ENCODE data around the gene GPC6. TPM values are rescaled to one million over a fixed set of nuclear protein-coding genes. Genes with fewer than 3 reads are reported as not detected.

Gene GPC6
- total RNA-seq, 1 donor: 77.8 TPM

DNA sequence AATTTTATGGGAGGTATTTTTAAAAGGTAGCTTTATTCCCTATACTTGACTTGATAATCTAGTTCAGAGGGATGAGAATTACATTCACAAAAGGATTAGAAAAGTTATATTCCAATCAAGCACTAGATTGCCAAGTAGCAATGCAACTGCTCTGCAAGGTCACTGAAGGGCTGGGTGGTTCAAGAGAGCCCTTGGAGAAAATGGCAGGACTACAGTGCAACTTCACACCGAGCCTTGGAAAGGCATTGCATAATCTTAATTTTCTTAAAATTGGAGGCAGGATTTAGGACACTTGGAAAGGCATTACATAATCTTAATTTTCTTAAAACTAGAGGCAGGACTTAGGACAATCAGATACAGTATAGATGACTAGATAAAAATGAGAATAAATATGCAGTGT is 936.9 kb downstream of the GPC6 start:
- no peaks in the 10 kb centered on the region for H3K27me3 ChIP-seq (ENCODE audit: insufficient read depth, low read length)
- H3K4me2 ChIP-seq (ENCODE audit: insufficient read depth, low read length): no peak overlapping the region
- H4K20me1 ChIP-seq (ENCODE audit: insufficient read depth, low read length): no peaks in the 10 kb centered on the region
- no peaks in the 10 kb centered on the region for H3K36me3 ChIP-seq (ENCODE audit: insufficient read depth, low read length)
- no peaks in the 10 kb centered on the region for H3K9me3 ChIP-seq (ENCODE audit: low read depth, low read length)
- H2AFZ ChIP-seq (ENCODE audit: low read length): no peak overlapping the region
- no peak overlapping the region for H3K4me3 ChIP-seq (ENCODE audit: insufficient read depth, low read length)
- no peak for DNase-seq (ENCODE audit: insufficient read length, low spot score, missing footprints)
- H3K79me2 ChIP-seq (ENCODE audit: insufficient read depth, low read length): no peaks in the 10 kb centered on the region
- TF ChIP-seq, protein P1, sequence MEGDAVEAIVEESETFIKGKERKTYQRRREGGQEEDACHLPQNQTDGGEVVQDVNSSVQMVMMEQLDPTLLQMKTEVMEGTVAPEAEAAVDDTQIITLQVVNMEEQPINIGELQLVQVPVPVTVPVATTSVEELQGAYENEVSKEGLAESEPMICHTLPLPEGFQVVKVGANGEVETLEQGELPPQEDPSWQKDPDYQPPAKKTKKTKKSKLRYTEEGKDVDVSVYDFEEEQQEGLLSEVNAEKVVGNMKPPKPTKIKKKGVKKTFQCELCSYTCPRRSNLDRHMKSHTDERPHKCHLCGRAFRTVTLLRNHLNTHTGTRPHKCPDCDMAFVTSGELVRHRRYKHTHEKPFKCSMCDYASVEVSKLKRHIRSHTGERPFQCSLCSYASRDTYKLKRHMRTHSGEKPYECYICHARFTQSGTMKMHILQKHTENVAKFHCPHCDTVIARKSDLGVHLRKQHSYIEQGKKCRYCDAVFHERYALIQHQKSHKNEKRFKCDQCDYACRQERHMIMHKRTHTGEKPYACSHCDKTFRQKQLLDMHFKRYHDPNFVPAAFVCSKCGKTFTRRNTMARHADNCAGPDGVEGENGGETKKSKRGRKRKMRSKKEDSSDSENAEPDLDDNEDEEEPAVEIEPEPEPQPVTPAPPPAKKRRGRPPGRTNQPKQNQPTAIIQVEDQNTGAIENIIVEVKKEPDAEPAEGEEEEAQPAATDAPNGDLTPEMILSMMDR (IDR thresholded peaks at IDR 0.05; ENCODE audit: extremely low read depth, low read depth, low read length): no peak
- no peaks in the 10 kb centered on the region for H3K4me1 ChIP-seq (ENCODE audit: insufficient read depth, low read length)
- no peak overlapping the region for H3K27ac ChIP-seq (ENCODE audit: low read depth, low read length)

DNA sequence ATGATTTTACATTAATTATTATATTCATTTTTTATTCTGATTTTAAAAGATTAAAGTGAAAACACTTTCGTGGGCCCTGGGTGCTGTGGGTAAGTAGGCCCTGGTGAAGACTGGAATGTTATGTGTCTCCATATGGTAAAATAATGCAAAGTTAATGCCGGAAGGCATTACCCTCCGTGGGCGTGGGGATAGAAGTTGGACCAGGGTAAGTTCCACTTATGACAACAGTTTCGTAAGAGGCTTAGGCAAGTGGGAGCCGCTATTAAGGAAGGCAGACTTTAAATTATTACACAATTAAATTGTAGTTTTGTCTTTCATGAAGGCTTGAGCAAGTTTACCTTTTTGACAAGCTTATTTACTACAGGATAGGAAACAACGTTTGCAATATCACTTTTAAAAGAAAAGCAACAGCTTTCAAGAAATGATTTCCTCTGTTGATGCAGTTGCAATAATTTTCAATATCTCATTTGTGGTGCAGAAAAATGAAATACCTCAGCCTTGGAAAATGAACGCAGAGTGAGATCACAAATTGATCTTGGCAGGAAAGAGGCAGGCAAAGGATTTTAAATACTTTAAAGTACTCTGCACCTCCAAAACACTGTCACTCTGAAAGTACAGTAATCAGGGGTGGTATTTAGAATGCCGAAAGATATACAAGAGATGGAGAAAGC is 942.3 kb downstream of the GPC6 start:
- peak overlapping the region; percentile 41 for H3K4me2 ChIP-seq (ENCODE audit: insufficient read depth, low read length)
- peak overlapping the region; percentile 74 for H3K27ac ChIP-seq (ENCODE audit: low read depth, low read length)
- no peaks in the 10 kb centered on the region for H3K27me3 ChIP-seq (ENCODE audit: insufficient read depth, low read length)
- H3K9me3 ChIP-seq (ENCODE audit: low read depth, low read length): no peaks in the 10 kb centered on the region
- H4K20me1 ChIP-seq (ENCODE audit: insufficient read depth, low read length): no peaks in the 10 kb centered on the region
- peaks cover 37% of the 10 kb centered on the region for H3K4me1 ChIP-seq (ENCODE audit: insufficient read depth, low read length)
- TF ChIP-seq, protein P1 (IDR thresholded peaks at IDR 0.05; ENCODE audit: extremely low read depth, low read depth, low read length): no peak
- H3K4me3 ChIP-seq (ENCODE audit: insufficient read depth, low read length): peak overlapping the region; percentile 8
- no peak overlapping the region for H2AFZ ChIP-seq (ENCODE audit: low read length)
- no peaks in the 10 kb centered on the region for H3K36me3 ChIP-seq (ENCODE audit: insufficient read depth, low read length)
- peak; percentile 38 for DNase-seq (ENCODE audit: insufficient read length, low spot score, missing footprints)
- no peaks in the 10 kb centered on the region for H3K79me2 ChIP-seq (ENCODE audit: insufficient read depth, low read length)

DNA sequence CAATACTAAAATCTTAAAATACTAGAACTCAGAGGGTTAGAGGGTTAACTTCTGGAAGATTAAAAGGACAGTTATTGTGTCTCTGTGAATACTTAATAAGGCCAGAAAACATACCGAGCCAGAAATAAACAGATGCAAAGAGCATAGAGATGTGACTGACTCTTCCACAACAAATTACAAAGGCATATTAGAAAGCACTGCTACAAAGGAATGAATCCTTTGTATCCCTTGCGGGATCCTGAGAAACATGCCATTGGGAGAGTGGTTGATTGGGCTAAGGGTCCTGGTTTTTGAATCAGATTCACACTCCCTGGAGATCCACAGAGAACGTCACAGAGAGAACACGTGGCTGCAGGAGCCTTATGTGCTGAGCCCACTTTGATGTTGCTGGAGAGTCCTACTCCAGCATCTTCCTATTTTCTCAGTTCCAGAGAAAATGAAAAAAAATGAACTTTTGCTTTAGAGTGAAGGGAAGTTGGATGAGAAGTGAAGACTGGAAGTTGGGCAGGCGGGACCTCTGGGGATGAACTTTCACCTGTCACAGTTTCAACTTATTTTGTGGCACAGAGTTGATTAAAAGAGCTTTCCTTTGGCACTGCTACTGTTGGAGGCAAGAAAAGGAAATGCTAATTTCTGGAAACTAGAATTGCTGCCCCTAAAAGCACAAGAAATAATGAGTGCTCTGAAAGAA is 943.0 kb downstream of the GPC6 start:
- DNase-seq (ENCODE audit: insufficient read length, low spot score, missing footprints): no peak
- Histone ChIP-seq H3K36me3 (ENCODE audit: insufficient read depth, low read length) (no peaks in the 10 kb centered on the region), H3K4me2 (ENCODE audit: insufficient read depth, low read length) (peak overlapping the region; percentile 41), H3K27me3 (ENCODE audit: insufficient read depth, low read length) (no peaks in the 10 kb centered on the region), H3K4me3 (ENCODE audit: insufficient read depth, low read length) (peak overlapping the region; percentile 30), H3K27ac (ENCODE audit: low read depth, low read length) (peak overlapping the region; percentile 74), H3K79me2 (ENCODE audit: insufficient read depth, low read length) (no peaks in the 10 kb centered on the region), H3K9me3 (ENCODE audit: low read depth, low read length) (no peaks in the 10 kb centered on the region), H3K4me1 (ENCODE audit: insufficient read depth, low read length) (peaks cover 42% of the 10 kb centered on the region), H2AFZ (ENCODE audit: low read length) (peak overlapping the region; percentile 39), H4K20me1 (ENCODE audit: insufficient read depth, low read length) (no peaks in the 10 kb centered on the region)
- TF ChIP-seq, protein P1 (IDR thresholded peaks at IDR 0.05; ENCODE audit: extremely low read depth, low read depth, low read length): no peak

DNA sequence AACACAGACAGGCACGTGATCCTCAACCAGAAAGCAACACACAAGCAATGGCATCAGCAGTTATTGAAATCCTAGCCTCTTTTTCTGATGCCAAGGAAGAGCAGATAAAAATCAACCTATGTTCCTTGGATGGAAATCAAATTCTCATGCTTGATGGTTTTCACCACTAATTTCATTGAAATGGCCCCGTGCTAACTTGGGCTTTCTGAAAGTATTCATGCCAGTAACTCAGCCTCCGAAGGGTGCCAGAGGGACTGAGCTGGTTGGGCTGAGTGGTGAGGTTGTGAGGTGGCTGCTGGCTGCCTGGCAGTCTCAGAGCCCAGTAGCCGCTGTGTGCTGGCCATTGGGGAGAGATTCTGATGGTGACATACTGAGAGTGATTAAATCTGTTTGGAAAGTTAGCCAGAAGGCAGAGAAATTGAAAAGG is 943.6 kb downstream of the GPC6 start:
- Histone ChIP-seq H3K79me2 (ENCODE audit: insufficient read depth, low read length) (no peaks in the 10 kb centered on the region), H3K9me3 (ENCODE audit: low read depth, low read length) (no peaks in the 10 kb centered on the region), H3K4me3 (ENCODE audit: insufficient read depth, low read length) (peak overlapping the region; percentile 30), H3K27me3 (ENCODE audit: insufficient read depth, low read length) (no peaks in the 10 kb centered on the region), H2AFZ (ENCODE audit: low read length) (peak overlapping the region; percentile 39), H3K36me3 (ENCODE audit: insufficient read depth, low read length) (no peaks in the 10 kb centered on the region), H3K4me2 (ENCODE audit: insufficient read depth, low read length) (peak overlapping the region; percentile 41), H4K20me1 (ENCODE audit: insufficient read depth, low read length) (no peaks in the 10 kb centered on the region), H3K4me1 (ENCODE audit: insufficient read depth, low read length) (peaks cover 42% of the 10 kb centered on the region), H3K27ac (ENCODE audit: low read depth, low read length) (peak overlapping the region; percentile 74)
- DNase-seq (ENCODE audit: insufficient read length, low spot score, missing footprints): no peak
- TF ChIP-seq, protein P1 (IDR thresholded peaks at IDR 0.05; ENCODE audit: extremely low read depth, low read depth, low read length): no peak

All from osteoblast (primary cell).